H9 (cell line): ENCODE measurements around the gene CYB561D1. TPM values are rescaled to one million over a fixed set of nuclear protein-coding genes. Genes with fewer than 3 reads are reported as not detected.

Experiments used
- DNase-seq: peaks from one replicate; pipeline ENCODE4 v3.0.0-alpha.2; 2017
- H2AFZ ChIP-seq: one replicate; pipeline ENCODE4 v1.6.1; 2013; ENCODE audit warnings: mild to moderate bottlenecking, low read length, control low read depth, moderate library complexity
- H2AK5ac ChIP-seq: 2 replicates; pipeline ENCODE4 v1.6.1; 2013; ENCODE audit warnings: low read length, control low read depth, mixed read lengths; ENCODE audit not compliant: insufficient read length
- H2BK120ac ChIP-seq: one replicate; pipeline ENCODE4 v1.6.1; 2013; ENCODE audit warnings: low read depth, mild to moderate bottlenecking, low read length, control low read depth, inconsistent platforms; ENCODE audit not compliant: poor library complexity, severe bottlenecking
- H2BK12ac ChIP-seq: 2 replicates; pipeline ENCODE4 v1.6.1; 2013; ENCODE audit warnings: low read length, control low read depth, mixed read lengths, low read depth; ENCODE audit not compliant: insufficient read length
- H2BK15ac ChIP-seq: 2 replicates; pipeline ENCODE4 v1.6.1; 2013; ENCODE audit warnings: low read depth, low read length, control low read depth
- H2BK20ac ChIP-seq: one replicate; pipeline ENCODE4 v1.6.1; 2013; ENCODE audit warnings: low read depth, mild to moderate bottlenecking, low read length, control low read depth, inconsistent platforms; ENCODE audit not compliant: poor library complexity, severe bottlenecking
- H2BK5ac ChIP-seq: 2 replicates; pipeline ENCODE4 v1.6.1; 2013; ENCODE audit warnings: low read length, control low read depth, mixed read lengths; ENCODE audit not compliant: insufficient read length
- H3K14ac ChIP-seq: 2 replicates; pipeline ENCODE4 v1.6.1; 2013; ENCODE audit warnings: low read length, control low read depth; ENCODE audit not compliant: insufficient read depth
- H3K18ac ChIP-seq: 2 replicates; pipeline ENCODE4 v1.6.1; 2013; ENCODE audit warnings: low read depth, mild to moderate bottlenecking, mixed read lengths, low read length, control low read depth; ENCODE audit not compliant: insufficient read length
- H3K23ac ChIP-seq: 2 replicates; pipeline ENCODE4 v1.6.1; 2013; ENCODE audit warnings: low read length, control low read depth, mixed read lengths, low read depth; ENCODE audit not compliant: insufficient read length
- H3K23me2 ChIP-seq: 2 replicates; pipeline ENCODE4 v1.6.1; 2013; ENCODE audit warnings: low read depth, mild to moderate bottlenecking, mixed read lengths, low read length, control low read depth; ENCODE audit not compliant: insufficient read length, poor library complexity, severe bottlenecking
- H3K27ac ChIP-seq: 2 replicates; pipeline ENCODE4 v1.5.1; 2013; ENCODE audit warnings: low read length, control low read depth, mixed read lengths, low read depth; ENCODE audit not compliant: insufficient read length
- H3K27me3 ChIP-seq: 2 replicates; pipeline ENCODE4 v1.6.1; 2013; ENCODE audit warnings: low read length, control low read depth, inconsistent platforms; ENCODE audit not compliant: insufficient read depth
- H3K4ac ChIP-seq: 2 replicates; pipeline ENCODE4 v1.6.1; 2013; ENCODE audit warnings: low read depth, mild to moderate bottlenecking, control low read depth, inconsistent platforms, low read length, moderate library complexity
- H3K4me1 ChIP-seq: 2 replicates; pipeline ENCODE4 v1.6.1; 2013; ENCODE audit warnings: low read length, control low read depth, inconsistent platforms; ENCODE audit not compliant: insufficient read depth
- H3K4me2 ChIP-seq: 2 replicates; pipeline ENCODE4 v1.6.1; 2013; ENCODE audit warnings: low read length, control low read depth, mixed read lengths; ENCODE audit not compliant: insufficient read length, insufficient read depth
- H3K56ac ChIP-seq: 2 replicates; pipeline ENCODE4 v1.6.1; 2013; ENCODE audit warnings: low read depth, mild to moderate bottlenecking, mixed read lengths, low read length, control low read depth; ENCODE audit not compliant: insufficient read length
- H3K79me1 ChIP-seq: 2 replicates; pipeline ENCODE4 v1.6.1; 2013; ENCODE audit warnings: low read depth, mild to moderate bottlenecking, moderate library complexity, low read length, control low read depth, inconsistent platforms; ENCODE audit not compliant: insufficient read depth, poor library complexity, severe bottlenecking
- H3K79me2 ChIP-seq: 2 replicates; pipeline ENCODE4 v1.6.1; 2013; ENCODE audit warnings: low read length, control low read depth, inconsistent platforms; ENCODE audit not compliant: insufficient read depth
- H3K9ac ChIP-seq: 2 replicates; pipeline ENCODE4 v1.6.1; 2013; ENCODE audit warnings: low read length, control low read depth, mixed read lengths; ENCODE audit not compliant: insufficient read length; ENCODE audit errors: extremely low read depth
- H3K9me3 ChIP-seq: one replicate; pipeline ENCODE4 v1.6.1; 2013; ENCODE audit warnings: low read depth, low read length, inconsistent platforms; ENCODE audit not compliant: control insufficient read depth
- H3T11ph ChIP-seq: one replicate; pipeline ENCODE4 v1.6.1; 2013; ENCODE audit warnings: mild to moderate bottlenecking, low read length, control low read depth, inconsistent platforms
- H4K20me1 ChIP-seq: one replicate; pipeline ENCODE4 v1.6.1; 2013; ENCODE audit not compliant: control insufficient read depth, insufficient read length, insufficient read depth
- H4K5ac ChIP-seq: 2 replicates; pipeline ENCODE4 v1.6.1; 2013; ENCODE audit warnings: low read depth, mild to moderate bottlenecking, mixed read lengths, low read length, control low read depth; ENCODE audit not compliant: insufficient read length
- H4K8ac ChIP-seq: replicated peaks from 2 replicates; pipeline ENCODE4 v1.6.1; 2013; ENCODE audit warnings: low read length, control low read depth, mixed read lengths, low read depth; ENCODE audit not compliant: insufficient read length
- H4K91ac ChIP-seq: 2 replicates; pipeline ENCODE4 v1.6.1; 2013; ENCODE audit warnings: low read depth, mild to moderate bottlenecking, moderate library complexity, mixed read lengths, low read length, control low read depth; ENCODE audit not compliant: insufficient read length
- H3K27ac Mint-ChIP-seq, 3 experiments: 2 replicates in 2 of 3; 3 replicates in 1 of 3; pipeline ENCODE4 v1.8.0; 2020 to 2021; ENCODE audit warnings: mixed read lengths in 3 of 3, mild to moderate bottlenecking in 1 of 3, moderate library complexity in 1 of 3
- H3K27me3 Mint-ChIP-seq: 2 replicates; pipeline ENCODE4 v1.8.0; 2021; ENCODE audit warnings: low read depth, mild to moderate bottlenecking, moderate library complexity, mixed read lengths
- H3K36me3 Mint-ChIP-seq, 3 experiments: 2 replicates in 2 of 3; 3 replicates in 1 of 3; pipeline ENCODE4 v1.8.0; 2020 to 2021; ENCODE audit warnings: low read depth in 3 of 3, mixed read lengths in 3 of 3; ENCODE audit not compliant: insufficient read depth in 1 of 3
- H3K4me1 Mint-ChIP-seq, 2 experiments: 2 replicates each; pipeline ENCODE4 v1.8.0; 2020; ENCODE audit warnings: mixed read lengths in 2 of 2
- H3K4me3 Mint-ChIP-seq, 2 experiments: 2 replicates in 1 of 2; 3 replicates in 1 of 2; pipeline ENCODE4 v1.8.0; 2020 to 2021; ENCODE audit warnings: mild to moderate bottlenecking in 2 of 2, mixed read lengths in 2 of 2, moderate library complexity in 1 of 2
- H3K9me3 Mint-ChIP-seq, 2 experiments: 2 replicates in 1 of 2; 3 replicates in 1 of 2; pipeline ENCODE4 v1.8.0; 2020; ENCODE audit warnings: mild to moderate bottlenecking in 2 of 2, mixed read lengths in 2 of 2, moderate library complexity in 1 of 2
- WGBS: extraction: QIAGEN DNeasy Blood & Tissue Kit; methylation state at CpG from one replicate; pipeline ENCODE4 v1.1.7; 2013; ENCODE audit warnings: missing lambda C conversion rate, low lambda C conversion rate, mixed read lengths; ENCODE audit not compliant: insufficient read length; ENCODE audit errors: extremely low coverage; 5-methylcytosine and 5-hydroxymethylcytosine counted together
- total RNA-seq: library from RNA; stranded (reverse); gene quantifications from 2 replicates; pipeline ENCODE4 v1.2.1, GENCODE V29; 2021
- TF ChIP-seq, protein P1 (sequence below): fragments of 200-600 bp; sonication (generic); conservative IDR thresholded peaks from 3 replicates; pipeline ENCODE4 v1.8.0; 2021; ENCODE audit warnings: antibody characterized with exemption, mild to moderate bottlenecking

The CYB561D1 gene
- total RNA-seq, 1 experiment from 2014 or later = 6.5 TPM

DNA sequence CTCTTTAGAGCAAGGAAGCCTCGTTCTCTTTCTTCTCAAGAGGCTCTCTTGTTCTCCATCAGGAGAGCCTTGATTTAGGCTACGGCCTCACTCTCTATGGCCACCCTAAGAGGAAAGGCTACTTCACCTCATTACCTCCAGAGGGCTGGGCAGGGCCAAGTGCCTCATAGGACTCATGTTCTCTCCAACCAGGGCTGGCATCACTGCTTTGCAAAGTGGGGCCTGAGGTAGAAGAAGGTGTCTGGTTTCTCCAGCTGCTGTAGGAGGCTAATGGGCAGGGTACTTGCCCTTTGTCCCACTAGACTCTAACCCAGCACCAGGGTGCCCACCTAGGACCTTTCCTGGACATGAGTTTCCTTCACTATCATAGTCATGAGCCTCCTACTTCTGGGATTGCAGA, 12.2 kb upstream of the CYB561D1 start:
- peaks cover 24% of the 10 kb centered on the region for H3K27me3 Mint-ChIP-seq
- H4K91ac ChIP-seq = no peak overlapping the region
- no peaks in the 10 kb centered on the region; a peak in 1 of 5 replicates for H3K9me3 Mint-ChIP-seq
- no peak overlapping the region for H3K14ac ChIP-seq
- H3K79me1 ChIP-seq = no peaks in the 10 kb centered on the region
- no peak for DNase-seq
- peaks cover 5 to 13% (median 5%) of the 10 kb centered on the region in 3 experiments; a peak in 5 of 7 replicates for H3K36me3 Mint-ChIP-seq
- no CpG with 5 or more reads among the region's 2 CpGs for WGBS
- H4K20me1 ChIP-seq = no peaks in the 10 kb centered on the region
- no peak overlapping the region for H3K4me2 ChIP-seq
- H2AK5ac ChIP-seq = no peak overlapping the region
- H3K23ac ChIP-seq = no peak overlapping the region
- H3K18ac ChIP-seq = no peak overlapping the region
- no peaks in the 10 kb centered on the region for H3K79me2 ChIP-seq
- H3K4me3 Mint-ChIP-seq = no peak overlapping the region
- TF ChIP-seq, protein P1, sequence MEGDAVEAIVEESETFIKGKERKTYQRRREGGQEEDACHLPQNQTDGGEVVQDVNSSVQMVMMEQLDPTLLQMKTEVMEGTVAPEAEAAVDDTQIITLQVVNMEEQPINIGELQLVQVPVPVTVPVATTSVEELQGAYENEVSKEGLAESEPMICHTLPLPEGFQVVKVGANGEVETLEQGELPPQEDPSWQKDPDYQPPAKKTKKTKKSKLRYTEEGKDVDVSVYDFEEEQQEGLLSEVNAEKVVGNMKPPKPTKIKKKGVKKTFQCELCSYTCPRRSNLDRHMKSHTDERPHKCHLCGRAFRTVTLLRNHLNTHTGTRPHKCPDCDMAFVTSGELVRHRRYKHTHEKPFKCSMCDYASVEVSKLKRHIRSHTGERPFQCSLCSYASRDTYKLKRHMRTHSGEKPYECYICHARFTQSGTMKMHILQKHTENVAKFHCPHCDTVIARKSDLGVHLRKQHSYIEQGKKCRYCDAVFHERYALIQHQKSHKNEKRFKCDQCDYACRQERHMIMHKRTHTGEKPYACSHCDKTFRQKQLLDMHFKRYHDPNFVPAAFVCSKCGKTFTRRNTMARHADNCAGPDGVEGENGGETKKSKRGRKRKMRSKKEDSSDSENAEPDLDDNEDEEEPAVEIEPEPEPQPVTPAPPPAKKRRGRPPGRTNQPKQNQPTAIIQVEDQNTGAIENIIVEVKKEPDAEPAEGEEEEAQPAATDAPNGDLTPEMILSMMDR = no peak
- H3K9me3 ChIP-seq = no peaks in the 10 kb centered on the region
- no peak overlapping the region for H2BK20ac ChIP-seq
- H3K27me3 ChIP-seq = no peaks in the 10 kb centered on the region
- no peak overlapping the region for H3K27ac Mint-ChIP-seq
- H3K56ac ChIP-seq = no peak overlapping the region
- no peak overlapping the region for H2BK12ac ChIP-seq
- no peak overlapping the region for H2BK15ac ChIP-seq
- H2BK120ac ChIP-seq = no peak overlapping the region
- no peak overlapping the region for H2AFZ ChIP-seq
- peaks cover 25 to 32% of the 10 kb centered on the region in 2 experiments for H3K4me1 Mint-ChIP-seq
- peaks cover 15% of the 10 kb centered on the region for H3K23me2 ChIP-seq
- no peak overlapping the region for H3T11ph ChIP-seq
- H3K9ac ChIP-seq = no peak overlapping the region
- H3K4me1 ChIP-seq = peaks cover 2% of the 10 kb centered on the region; the same call in 1 of the 2 replicates
- H2BK5ac ChIP-seq = no peak overlapping the region
- H4K5ac ChIP-seq = no peak overlapping the region
- H3K4ac ChIP-seq = no peak overlapping the region
- H4K8ac ChIP-seq = no peak overlapping the region
- H3K27ac ChIP-seq = no peak overlapping the region
